Lower lobe of right lung (tissue), 2 donors: ENCODE results near the gene AGAP4. TPM values are rescaled to one million over a fixed set of nuclear protein-coding genes. Genes with fewer than 3 reads are reported as not detected.
A peak's percentile ranks its signal among the peaks of the same experiment; 100 is the strongest.
"Not testable (repeated sequence)": the region's sequence is repeated elsewhere in the genome, so short reads cannot be mapped to it uniquely, and the experiment has no call there.

Experiments used
- ATAC-seq, 2 donors: fragments of 200-7000 bp; cut with Tn5 transposase; one replicate each; pipeline ENCODE4 v1.9.1; 2020 to 2022; ENCODE audit warnings: mild to moderate bottlenecking in 2 of 2, moderate library complexity in 2 of 2
- DNase-seq: peaks from one replicate; pipeline ENCODE4 v3.0.0-alpha.2; 2020
- H3K27ac ChIP-seq: fragments of 200-600 bp; one replicate; pipeline ENCODE4 v1.8.0; 2022
- H3K27me3 ChIP-seq: fragments of 200-600 bp; one replicate; pipeline ENCODE4 v1.8.0; 2022; ENCODE audit warnings: low read depth
- H3K36me3 ChIP-seq: fragments of 200-600 bp; one replicate; pipeline ENCODE4 v1.8.0; 2022; ENCODE audit warnings: mild to moderate bottlenecking
- H3K4me1 ChIP-seq: fragments of 200-600 bp; one replicate; pipeline ENCODE4 v1.8.0; 2022
- H3K4me3 ChIP-seq: fragments of 200-600 bp; one replicate; pipeline ENCODE4 v1.8.0; 2022; ENCODE audit warnings: mild to moderate bottlenecking
- H3K9me3 ChIP-seq: fragments of 200-600 bp; one replicate; pipeline ENCODE4 v1.8.0; 2022
- intact Hi-C: fragments of 100-400 bp; cut with DNase I; formaldehyde crosslinking; loops from one replicate; pipeline ENCODE4 v1.11.0; 2022
- long read RNA-seq: library from polyadenylated mRNA; unstranded; transcript quantifications from one replicate; pipeline ENCODE4 v2.0.0, GENCODE V29; 2021
- total RNA-seq: library from RNA; stranded (reverse); fragmentation: NEBNext Ultra II Directional; extraction: Animal tissue kit (Norgen Biotek cat#: 25700); gene quantifications from one replicate; pipeline ENCODE4 v1.2.1, GENCODE V29; 2021
- donor health status: DM: no; HTN: yes; CAD: no; lungs with severe emphysema.

The AGAP4 gene
- 16.3 TPM for total RNA-seq
- long read RNA-seq, partial matches to known transcripts: 2 of 5 reads
- long read RNA-seq, other reads (novel, unspliced or antisense): 3 of 5 reads

DNA sequence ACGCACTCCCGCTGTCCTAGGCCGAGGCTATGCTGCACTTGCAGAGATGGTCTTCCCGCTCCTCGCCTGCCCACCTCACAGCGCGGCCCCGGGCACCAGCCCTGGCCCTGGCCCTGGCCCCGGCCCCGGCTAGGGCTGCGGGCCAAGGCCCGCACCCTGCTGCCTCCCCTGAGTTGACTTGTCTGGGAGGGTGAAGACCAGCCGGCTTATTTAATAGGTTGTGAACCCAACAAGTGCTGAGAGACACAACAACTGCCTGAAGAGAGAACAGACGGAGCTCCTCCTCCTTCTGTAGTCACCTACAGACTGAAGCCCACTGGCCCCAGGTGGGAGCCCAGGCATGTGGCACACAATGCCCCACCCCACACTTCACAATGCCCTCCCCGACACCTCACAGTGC, at the start of gene AGAP4:
Gene AGAP4, minus strand, starts transcription at position 101 of the 400 bp plus-strand sequence. CDS start 153 bp downstream, outside the sequence.
- not testable (repeated sequence) for ATAC-seq

DNA sequence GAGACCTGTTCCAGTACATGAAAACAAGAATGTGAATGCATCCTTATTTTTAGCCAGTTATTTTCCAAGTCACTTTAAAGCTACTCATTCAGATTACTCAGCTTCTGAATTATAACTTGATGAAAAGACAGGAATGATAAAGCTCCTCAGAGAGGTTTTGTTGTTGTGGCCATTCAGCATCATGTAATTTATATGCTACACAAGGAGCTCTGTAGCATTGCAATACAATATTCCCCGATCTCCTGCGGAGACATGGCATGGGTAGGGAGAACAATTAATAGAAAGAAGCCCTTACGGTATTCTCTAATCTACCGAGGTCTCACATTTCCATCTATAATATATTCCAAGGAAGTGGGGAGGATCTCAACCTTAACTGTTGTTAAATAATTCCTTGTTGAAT, 43.4 kb upstream of the AGAP4 start:
- ATAC-seq, H3K27ac ChIP-seq, DNase-seq, H3K4me1 ChIP-seq, H3K9me3 ChIP-seq, H3K27me3 ChIP-seq, H3K4me3 ChIP-seq, H3K36me3 ChIP-seq, intact Hi-C loops: not testable (repeated sequence)

More for the DNA sequence above, at the start of gene AGAP4:
- DNase-seq, H3K36me3 ChIP-seq, H3K27ac ChIP-seq, intact Hi-C loops, H3K27me3 ChIP-seq, H3K9me3 ChIP-seq, H3K4me1 ChIP-seq, H3K4me3 ChIP-seq: not testable (repeated sequence)

DNA sequence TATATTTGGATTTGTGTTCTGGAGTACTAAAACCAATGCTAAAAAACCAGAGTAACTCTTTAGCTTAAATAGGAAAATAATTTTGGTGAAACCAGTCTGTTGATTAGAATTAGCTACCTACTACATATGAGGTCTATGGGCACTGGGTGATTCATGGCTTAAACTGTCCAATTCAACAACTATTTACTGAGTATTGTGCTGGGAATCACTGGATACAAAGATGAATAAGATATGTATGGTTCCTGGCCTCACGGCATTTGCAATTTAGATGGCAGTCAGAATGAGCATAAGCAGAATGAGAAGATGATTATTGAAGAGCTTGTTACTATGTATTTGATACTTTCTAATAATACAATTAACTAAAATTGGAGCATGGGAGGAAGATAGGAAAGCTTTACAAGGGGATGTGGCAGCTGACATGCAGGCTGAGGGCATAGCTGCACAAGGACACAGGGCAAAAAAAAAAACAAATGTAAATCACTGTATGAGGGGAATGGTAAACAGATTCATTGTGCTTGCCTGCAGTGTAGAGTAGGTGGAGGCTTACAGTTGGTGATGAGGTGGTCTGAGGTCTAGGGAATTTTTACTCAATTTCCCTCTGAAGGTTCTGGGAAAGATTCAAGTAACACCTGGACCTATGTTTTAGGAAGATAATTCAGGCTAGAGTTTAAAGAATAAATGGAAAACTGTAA, 42.4 kb upstream of the AGAP4 start:
- H3K4me3 ChIP-seq, intact Hi-C loops, DNase-seq, H3K4me1 ChIP-seq, H3K27me3 ChIP-seq, H3K9me3 ChIP-seq, H3K27ac ChIP-seq, ATAC-seq, H3K36me3 ChIP-seq: not testable (repeated sequence)

DNA sequence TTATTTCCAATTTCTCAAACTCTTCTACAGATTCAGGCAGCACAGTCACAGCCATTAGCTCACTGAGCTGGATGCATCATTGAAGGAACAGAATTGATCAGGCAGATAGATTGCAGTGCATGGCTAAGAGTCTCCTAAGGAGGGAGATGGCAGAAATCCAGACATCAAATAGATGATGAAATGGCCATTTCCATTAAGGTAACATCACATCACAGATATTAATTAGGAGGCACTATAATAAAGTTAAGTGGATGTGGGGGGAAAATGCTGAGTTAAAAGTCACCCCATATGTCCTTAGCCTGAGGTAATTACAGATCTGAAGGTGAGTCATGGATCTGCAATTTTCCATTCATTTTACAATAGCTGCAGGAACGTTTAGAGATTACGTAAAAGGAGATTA, 35.6 kb upstream of the AGAP4 start:
- H3K36me3 ChIP-seq, H3K4me3 ChIP-seq, DNase-seq, ATAC-seq, H3K27me3 ChIP-seq, intact Hi-C loops, H3K4me1 ChIP-seq, H3K9me3 ChIP-seq, H3K27ac ChIP-seq: not testable (repeated sequence)

DNA sequence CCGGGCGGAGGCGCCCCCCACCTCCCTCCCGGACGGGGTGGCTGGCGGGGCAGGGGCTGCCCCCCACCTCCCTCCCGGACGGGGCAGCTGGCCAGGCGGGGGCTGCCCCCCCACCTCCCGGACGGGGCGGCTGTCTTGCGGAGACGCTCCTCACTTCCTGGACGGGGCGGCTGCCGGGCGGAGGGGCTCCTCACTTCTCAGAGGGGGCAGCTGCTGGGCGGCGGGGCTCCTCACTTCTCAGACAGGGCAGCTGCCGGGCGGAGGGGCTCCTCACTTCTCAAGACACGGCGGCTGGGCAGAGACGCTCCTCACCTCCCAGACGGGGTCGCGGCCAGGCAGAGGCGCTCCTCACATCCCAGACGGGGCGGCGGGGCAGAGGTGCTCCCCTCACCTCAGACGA, 18.1 kb upstream of the AGAP4 start:
- ATAC-seq, H3K4me3 ChIP-seq, H3K27ac ChIP-seq, H3K36me3 ChIP-seq, H3K4me1 ChIP-seq, intact Hi-C loops, H3K27me3 ChIP-seq, H3K9me3 ChIP-seq: not testable (repeated sequence)
- peak; percentile 39 for DNase-seq

DNA sequence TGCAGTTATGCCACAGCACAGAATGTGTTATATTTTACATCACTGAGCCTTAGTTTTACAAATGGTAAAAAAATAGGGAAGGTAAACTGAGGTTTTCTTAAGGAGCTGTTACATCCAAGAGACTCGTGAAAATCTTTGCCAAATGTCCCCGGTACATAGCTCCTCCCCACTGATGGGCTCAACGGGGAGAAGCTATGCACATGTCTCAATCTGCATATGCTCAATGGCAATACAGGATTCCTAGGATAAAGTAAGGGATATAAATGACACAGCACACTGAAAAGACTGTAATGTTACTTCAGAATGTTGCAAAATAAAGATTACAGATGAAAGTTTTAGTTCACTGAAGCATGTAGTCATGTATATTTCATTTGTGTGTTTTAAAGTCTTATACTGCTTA, 17.0 kb upstream of the AGAP4 start:
- H3K27me3 ChIP-seq, H3K4me1 ChIP-seq, DNase-seq, H3K4me3 ChIP-seq, H3K27ac ChIP-seq, ATAC-seq, intact Hi-C loops, H3K9me3 ChIP-seq, H3K36me3 ChIP-seq: not testable (repeated sequence)

DNA sequence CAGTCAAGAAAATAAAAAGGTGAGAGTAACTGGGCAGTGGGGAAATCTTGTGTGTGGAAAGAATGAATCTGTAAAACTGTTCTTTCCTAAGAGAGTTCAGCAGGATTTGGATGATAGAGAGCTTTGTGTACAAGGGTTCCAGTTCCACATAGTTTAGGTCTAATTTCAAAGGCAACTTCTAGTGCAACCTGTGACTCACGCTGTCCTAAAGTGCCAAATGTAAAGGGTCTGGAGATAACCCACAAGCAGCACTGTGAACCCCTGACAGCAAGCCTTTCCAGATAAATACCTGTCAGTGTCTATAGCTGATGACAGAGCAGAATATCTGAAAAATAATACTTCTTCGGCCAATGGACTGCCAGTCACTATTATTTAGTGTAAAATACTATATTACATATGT, 16.3 kb upstream of the AGAP4 start:
- DNase-seq, H3K9me3 ChIP-seq, H3K4me3 ChIP-seq, H3K27ac ChIP-seq, H3K4me1 ChIP-seq, intact Hi-C loops, H3K27me3 ChIP-seq, ATAC-seq, H3K36me3 ChIP-seq: not testable (repeated sequence)

DNA sequence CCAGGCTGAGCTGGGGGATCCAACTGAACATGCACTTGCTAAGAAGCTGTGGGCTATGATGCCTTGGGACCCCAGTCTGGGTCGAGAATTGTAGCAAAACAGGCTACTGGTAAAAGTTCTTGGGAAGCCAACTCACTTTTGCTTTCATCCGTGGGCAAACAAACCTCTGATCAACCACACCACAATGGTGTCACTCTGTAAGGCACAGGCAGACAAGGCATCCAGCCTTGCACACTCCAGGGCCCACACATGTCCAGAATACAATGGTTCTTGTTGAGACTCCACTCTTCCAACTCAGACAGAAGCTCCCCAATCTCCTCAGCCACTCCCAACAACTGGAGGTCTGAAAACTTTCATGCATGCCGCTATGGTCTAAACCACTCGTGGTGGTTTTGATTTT, 10.6 kb upstream of the AGAP4 start:
- H3K36me3 ChIP-seq, H3K9me3 ChIP-seq, H3K4me1 ChIP-seq, intact Hi-C loops, DNase-seq, ATAC-seq, H3K4me3 ChIP-seq, H3K27me3 ChIP-seq, H3K27ac ChIP-seq: not testable (repeated sequence)

DNA sequence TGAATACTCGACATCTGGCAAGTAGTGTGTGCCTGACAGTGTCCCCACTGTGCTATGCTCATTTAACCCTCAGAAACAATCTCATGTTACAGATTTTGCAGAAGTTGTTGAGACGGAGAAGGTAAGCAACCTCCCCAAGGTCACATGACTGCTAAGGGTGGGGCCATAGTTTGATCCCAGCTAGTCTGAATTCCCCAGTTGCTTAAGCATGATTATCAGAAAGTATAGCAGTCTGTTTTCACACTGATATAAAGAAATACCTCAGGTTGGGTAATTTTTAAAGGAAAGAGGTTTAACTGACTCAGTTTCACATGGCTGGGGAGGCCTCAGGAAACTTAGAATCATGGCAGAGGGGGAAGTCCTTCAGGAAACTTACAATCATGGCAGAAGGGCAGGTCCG, 1.2 kb upstream of the AGAP4 start:
- H3K4me1 ChIP-seq, H3K36me3 ChIP-seq, DNase-seq, H3K9me3 ChIP-seq, H3K27me3 ChIP-seq, intact Hi-C loops, H3K4me3 ChIP-seq, H3K27ac ChIP-seq, ATAC-seq: not testable (repeated sequence)

DNA sequence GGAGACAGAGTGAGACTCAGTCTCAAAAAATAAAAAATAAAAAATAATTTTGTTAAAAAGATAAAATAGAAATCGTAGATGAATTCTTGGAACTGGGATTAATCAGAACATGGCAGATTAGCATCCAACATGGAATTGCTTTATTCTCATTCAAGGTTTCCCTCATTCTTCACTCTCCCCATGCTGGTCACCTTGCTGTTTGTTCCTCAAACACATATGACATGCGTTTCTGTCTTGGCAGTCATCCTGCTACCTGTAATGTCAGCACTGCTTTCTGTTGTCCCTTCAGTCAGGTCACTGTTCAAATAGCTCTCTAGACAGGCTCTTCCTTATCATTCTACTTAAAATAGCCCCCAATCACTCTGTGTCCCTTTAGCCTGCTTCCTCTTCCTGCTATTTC, 24.4 kb downstream of the AGAP4 start:
- intact Hi-C loops, DNase-seq: not testable (repeated sequence)

DNA sequence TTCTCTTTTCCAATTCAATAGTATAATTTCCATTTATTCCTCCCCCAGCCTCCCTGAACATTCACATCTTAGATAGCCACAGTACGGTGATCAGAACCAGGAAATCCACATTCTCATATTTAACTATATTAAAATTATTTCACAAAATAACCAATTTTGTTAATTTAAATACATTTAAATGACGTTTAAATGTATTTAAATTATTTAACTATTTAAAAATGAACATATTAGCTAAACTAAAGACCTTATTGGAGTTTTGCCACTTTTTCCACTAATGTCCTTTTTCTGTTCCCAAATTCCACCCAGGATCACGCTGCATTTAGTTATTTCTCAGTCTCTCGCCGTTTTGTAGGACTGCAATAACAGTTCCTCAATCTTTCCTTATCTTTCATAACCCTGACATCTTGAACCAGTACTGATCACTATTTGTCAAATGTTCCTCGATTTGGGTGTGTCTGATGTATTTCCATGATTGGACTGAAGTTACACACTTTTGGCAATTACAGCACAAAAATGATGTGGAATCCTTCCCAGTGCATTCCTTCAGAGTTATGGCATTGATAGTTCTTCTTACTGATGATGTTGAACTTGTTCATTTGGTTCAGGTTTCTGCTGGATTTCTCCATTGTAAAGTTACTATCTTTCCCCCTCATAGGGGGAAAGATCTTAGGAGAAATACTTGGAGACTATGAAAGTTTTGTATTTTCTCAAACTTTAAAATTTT, 27.0 kb downstream of the AGAP4 start:
- H3K4me1 ChIP-seq, H3K4me3 ChIP-seq, H3K27me3 ChIP-seq, H3K27ac ChIP-seq, intact Hi-C loops, H3K36me3 ChIP-seq, DNase-seq, H3K9me3 ChIP-seq, ATAC-seq: not testable (repeated sequence)

More for the DNA sequence above, 24.4 kb downstream of the AGAP4 start:
- not testable (repeated sequence) for H3K36me3 ChIP-seq, H3K4me1 ChIP-seq, H3K27ac ChIP-seq, H3K27me3 ChIP-seq, H3K4me3 ChIP-seq, H3K9me3 ChIP-seq, ATAC-seq
